GM12801 (cell line): ENCODE measurements around the gene SPSB2.

Experiments
- TF ChIP-seq, protein P1 (sequence below): IDR thresholded peaks from one replicate; pipeline ENCODE4 v1.5.1; 2011; ENCODE audit warnings: control low read depth; ENCODE audit not compliant: insufficient read length; ENCODE audit errors: extremely low read depth

Gene SPSB2

DNA sequence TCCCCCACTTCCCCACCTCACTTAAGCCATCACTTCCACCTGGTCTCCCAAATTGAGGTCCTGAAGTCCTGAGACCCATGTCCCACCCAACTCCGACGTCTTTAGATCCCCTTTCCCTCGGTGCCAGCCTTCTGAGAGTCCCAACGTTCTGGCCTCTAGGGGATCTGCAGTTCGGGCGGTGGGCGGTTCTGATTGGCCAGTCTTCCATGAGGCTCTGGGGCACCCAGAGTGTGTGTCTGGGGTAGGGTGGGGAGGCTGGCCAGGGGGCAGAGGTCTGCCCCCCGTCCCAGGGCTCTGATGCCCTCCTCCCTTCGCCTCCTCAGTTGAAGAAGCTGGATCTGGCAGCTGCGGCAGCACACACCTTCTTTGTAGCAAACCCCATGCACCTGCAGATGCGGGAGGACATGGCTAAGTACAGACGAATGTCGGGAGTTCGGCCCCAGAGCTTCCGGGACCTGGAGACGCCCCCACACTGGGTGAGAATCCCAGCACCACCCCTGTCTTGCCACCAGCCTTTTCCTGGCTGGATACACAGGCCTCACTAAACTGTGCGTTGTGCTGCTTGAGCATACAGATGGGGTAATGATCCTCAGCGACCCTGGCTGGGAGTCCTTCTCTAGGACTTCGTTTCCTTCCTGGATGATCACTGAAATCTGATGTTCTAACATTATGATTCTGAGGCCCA is 43.4 kb downstream of the SPSB2 start:
- TF ChIP-seq, protein P1, sequence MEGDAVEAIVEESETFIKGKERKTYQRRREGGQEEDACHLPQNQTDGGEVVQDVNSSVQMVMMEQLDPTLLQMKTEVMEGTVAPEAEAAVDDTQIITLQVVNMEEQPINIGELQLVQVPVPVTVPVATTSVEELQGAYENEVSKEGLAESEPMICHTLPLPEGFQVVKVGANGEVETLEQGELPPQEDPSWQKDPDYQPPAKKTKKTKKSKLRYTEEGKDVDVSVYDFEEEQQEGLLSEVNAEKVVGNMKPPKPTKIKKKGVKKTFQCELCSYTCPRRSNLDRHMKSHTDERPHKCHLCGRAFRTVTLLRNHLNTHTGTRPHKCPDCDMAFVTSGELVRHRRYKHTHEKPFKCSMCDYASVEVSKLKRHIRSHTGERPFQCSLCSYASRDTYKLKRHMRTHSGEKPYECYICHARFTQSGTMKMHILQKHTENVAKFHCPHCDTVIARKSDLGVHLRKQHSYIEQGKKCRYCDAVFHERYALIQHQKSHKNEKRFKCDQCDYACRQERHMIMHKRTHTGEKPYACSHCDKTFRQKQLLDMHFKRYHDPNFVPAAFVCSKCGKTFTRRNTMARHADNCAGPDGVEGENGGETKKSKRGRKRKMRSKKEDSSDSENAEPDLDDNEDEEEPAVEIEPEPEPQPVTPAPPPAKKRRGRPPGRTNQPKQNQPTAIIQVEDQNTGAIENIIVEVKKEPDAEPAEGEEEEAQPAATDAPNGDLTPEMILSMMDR: no peak

DNA sequence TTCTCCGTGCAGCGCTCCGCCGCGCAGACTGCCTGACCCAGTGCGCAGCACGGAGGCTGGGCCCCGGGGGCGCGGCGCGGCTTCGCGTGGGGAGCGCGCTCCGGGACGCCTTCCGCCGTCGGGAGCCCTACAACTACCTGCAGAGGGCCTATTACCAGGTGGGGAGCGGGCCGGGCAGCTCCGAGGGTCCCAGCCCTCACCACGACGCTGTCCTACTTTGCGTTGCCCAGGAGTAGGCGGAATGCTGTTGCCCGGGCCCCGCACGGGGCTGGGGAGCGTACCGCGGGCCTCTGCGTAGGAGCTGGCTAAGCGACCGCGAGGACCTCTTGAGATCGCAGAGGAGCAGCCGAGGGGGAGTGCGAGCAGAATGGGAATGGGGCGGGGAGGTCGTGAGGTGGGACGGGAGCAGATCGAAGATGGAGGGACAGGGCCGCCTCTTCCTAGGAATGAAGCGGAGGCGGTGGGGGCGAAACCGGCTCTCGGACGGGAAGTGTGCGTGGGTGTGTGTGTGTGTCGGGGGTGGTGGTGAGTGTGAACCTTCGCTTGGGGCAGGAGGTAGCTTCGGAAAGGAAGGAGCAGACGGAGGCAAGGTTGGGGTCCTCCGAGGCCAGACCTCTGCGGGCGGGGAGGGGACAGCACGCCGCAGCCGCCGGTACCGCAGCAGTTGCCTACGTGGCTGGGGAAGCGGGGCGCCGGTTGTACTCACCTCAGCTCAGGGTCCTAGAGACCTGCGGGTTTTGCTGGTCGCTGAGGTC is 44.1 kb downstream of the SPSB2 start:
- TF ChIP-seq, protein P1: no peak

DNA sequence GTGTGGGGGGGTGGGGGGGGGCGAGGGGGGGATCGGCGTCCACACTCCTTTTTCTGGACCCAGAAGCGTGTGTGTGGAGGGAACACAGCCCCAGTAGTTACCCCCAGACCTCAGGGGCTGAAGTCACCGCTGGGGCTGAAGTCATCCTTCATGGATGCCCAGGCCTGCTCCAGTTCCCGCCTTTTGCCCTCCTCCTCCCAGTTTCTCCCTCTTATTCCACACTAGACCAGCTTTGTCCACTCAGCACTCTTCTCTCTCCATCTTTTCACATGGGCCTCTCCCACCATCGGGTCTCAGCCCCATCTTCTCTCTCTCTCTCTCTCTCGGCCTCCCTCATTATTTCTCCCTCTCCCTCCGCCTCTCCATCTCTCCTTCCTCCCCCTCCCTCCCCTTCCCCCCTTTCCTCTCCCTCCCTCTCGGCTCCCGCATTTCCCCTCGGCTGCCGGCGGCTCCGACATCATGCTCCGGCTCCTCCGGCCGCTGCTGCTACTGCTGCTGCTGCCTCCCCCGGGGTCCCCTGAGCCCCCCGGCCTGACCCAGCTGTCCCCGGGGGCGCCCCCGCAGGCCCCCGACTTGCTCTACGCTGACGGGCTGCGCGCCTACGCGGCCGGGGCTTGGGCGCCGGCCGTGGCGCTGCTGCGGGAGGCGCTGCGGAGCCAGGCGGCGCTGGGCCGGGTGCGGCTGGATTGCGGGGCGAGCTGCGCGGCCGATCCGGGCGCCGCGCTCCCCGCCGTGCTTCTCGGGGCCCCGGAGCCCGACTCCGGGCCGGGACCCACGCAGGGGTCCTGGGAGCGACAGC is 44.9 kb downstream of the SPSB2 start, which contains the start of gene P3H3:
TSS of gene P3H3 (plus strand) at position 426 of the 799 bp plus-strand sequence. CDS start at position 460, 34 bp downstream.
- TF ChIP-seq, protein P1: no peak

DNA sequence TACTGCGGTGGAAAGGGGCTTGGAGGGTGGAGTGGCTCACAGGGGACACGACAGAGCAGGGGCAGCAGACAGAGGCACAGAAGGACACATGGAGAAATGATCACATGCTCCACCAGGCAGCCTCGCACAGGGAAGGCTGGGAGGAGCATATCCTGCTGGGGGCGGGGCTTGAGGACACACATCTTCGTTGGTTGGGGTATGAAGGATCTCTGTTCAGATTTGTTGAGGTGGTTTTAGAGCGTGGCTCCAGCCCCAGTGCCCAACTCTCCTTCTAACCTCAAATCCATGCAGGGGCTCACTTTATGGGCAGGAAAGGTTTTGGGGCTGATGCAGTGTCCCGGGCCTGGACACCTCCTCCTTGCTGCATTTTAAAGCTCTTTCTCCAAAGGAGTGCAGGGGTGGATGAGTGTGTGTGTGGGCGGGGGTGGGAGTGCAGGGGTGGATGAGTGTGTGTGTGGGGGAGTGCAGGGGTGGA is 45.6 kb downstream of the SPSB2 start:
- TF ChIP-seq, protein P1: no peak

DNA sequence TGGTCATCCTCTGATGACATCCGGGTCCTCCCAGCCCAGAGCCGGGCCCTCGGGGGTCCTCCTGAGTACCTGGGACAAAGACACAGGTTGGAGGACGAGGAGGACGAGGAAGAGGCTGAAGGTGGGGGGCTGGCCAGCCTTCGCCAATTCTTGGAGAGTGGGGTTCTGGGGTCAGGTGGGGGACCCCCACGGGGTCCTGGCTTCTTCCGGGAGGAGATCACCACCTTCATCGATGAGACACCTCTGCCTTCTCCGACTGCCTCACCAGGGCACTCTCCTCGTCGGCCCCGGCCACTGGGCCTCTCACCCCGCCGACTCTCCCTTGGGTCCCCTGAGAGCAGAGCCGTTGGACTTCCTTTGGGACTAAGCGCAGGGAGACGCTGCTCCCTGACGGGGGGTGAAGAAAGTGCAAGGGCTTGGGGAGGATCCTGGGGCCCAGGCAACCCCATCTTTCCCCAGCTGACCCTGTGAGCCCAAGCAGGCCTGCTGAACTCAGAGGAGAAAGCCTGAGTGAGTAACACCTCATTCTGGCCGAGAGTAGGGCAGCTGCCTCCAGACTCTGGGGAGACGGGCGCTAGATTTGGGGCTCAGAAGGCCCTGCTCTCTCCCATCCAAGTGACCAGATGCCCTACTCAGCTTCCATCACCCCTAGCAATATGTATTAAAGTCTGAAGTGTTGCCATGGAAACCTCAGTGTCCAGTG is 46.2 kb downstream of the SPSB2 start:
- TF ChIP-seq, protein P1: no peak

DNA sequence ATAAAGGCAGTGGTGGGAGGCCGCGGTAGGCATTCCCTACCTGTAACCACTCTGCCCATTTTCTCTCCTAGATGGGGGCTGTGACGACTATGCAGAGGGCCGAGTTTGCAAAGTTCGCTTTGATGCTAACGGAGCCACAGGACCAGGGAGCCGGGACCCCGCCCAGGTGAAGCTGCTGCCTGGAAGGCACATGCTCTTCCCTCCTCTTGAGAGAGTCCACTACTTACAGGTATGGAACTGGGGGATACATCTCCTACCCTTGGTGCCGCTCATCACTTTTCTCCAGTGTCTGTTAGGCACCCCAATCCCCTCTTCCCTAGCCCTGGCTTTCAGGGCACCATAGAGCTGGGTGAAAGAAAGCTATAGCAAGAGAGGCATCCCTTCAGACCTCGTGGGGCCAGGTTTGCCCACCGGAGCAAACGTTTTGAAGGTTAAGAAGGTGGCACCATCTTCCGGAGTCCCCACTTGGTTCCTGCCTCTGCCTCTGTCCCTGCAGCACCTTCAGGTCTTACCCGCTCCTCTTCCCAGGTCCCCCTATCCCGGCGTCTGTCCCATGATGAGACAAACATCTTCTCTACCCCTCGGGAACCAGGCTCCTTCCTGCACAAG is 46.9 kb downstream of the SPSB2 start:
- TF ChIP-seq, protein P1: no peak
